H1 (cell line): ENCODE results near the gene INHBB. TPM values are rescaled to one million over a fixed set of nuclear protein-coding genes. Genes with fewer than 3 reads are reported as not detected.

Experiments
- CTCF ChIA-PET: fragments of 300-600 bp; sonication (Branson Sonifier 250); formaldehyde crosslinking; loops from one replicate; lab custom pipeline; 2021; ENCODE audit not compliant: partially characterized antibody; lab: Charles Lee
- POLR2A ChIA-PET: fragments of 300-600 bp; sonication (Branson Sonifier 250); formaldehyde crosslinking; loops from one replicate; lab custom pipeline; 2021; ENCODE audit warnings: inconsistent platforms; ENCODE audit not compliant: partially characterized antibody; lab: Charles Lee
- DNase-seq, 2 experiments: peaks; one replicate each; pipeline versions ENCODE4 v3.0.0 to v3.0.0-alpha.2; 2010 to 2022; ENCODE audit warnings: low spot score in 2 of 2, low read depth in 1 of 2, mixed read lengths in 1 of 2
- FAIRE-seq: peaks from 2 replicates; lab custom pipeline; 2011; peaks lifted over from hg19 to GRCh38; lab: Jason Lieb, UNC
- H2AFZ ChIP-seq: 2 replicates; pipeline ENCODE4 v1.8.1; 2012; ENCODE audit warnings: low read length, inconsistent platforms
- H2AK5ac ChIP-seq: 2 replicates; pipeline ENCODE4 v1.6.1; 2013; ENCODE audit warnings: low read depth, low read length
- H2BK120ac ChIP-seq: replicated peaks from 2 replicates; pipeline ENCODE3; 2013; ENCODE audit warnings: low read depth, low read length, inconsistent platforms
- H2BK12ac ChIP-seq: 2 replicates; pipeline ENCODE4 v1.6.1; 2013; ENCODE audit warnings: low read depth, low read length
- H2BK15ac ChIP-seq: 2 replicates; pipeline ENCODE4 v1.6.1; 2013; ENCODE audit warnings: low read length
- H2BK20ac ChIP-seq: 2 replicates; pipeline ENCODE4 v1.6.1; 2013; ENCODE audit warnings: low read length
- H2BK5ac ChIP-seq: 2 replicates; pipeline ENCODE4 v1.6.1; 2013; ENCODE audit warnings: low read depth, low read length
- H3K14ac ChIP-seq: 2 replicates; pipeline ENCODE4 v1.6.1; 2013; ENCODE audit warnings: inconsistent platforms; ENCODE audit not compliant: insufficient read length
- H3K18ac ChIP-seq: 2 replicates; pipeline ENCODE4 v1.6.1; 2013; ENCODE audit warnings: low read length; ENCODE audit errors: extremely low read depth
- H3K23ac ChIP-seq: 2 replicates; pipeline ENCODE4 v1.6.1; 2013; ENCODE audit warnings: inconsistent platforms; ENCODE audit not compliant: insufficient read length
- H3K23me2 ChIP-seq: 2 replicates; pipeline ENCODE4 v1.6.1; 2013; ENCODE audit warnings: low read depth, low read length
- H3K27ac ChIP-seq: 2 replicates; pipeline ENCODE4 v1.6.1; 2011; ENCODE audit warnings: low read depth, low read length, inconsistent platforms
- H3K27me3 ChIP-seq, 4 experiments: replicated peaks in 1 of 4; 1 replicate in 1 of 4; 2 replicates in 3 of 4; pipeline versions ENCODE4 v1.6.1 to v1.8.1; 2011 to 2013; ENCODE audit warnings: low read length in 3 of 4, mild to moderate bottlenecking in 3 of 4, inconsistent platforms in 2 of 4, mixed read lengths in 2 of 4, moderate library complexity in 1 of 4; ENCODE audit not compliant: control insufficient read depth in 3 of 4, insufficient read depth in 3 of 4; ENCODE audit errors: extremely low read depth in 1 of 4
- H3K36me3 ChIP-seq, 4 experiments: 2 replicates each; pipeline versions ENCODE4 v1.6.1 to v1.8.1; 2011 to 2013; ENCODE audit warnings: mild to moderate bottlenecking in 4 of 4, low read length in 3 of 4, moderate library complexity in 2 of 4, control low read depth in 1 of 4, inconsistent platforms in 1 of 4; ENCODE audit not compliant: insufficient read depth in 4 of 4, control insufficient read depth in 2 of 4
- H3K4ac ChIP-seq: replicated peaks from 2 replicates; pipeline ENCODE3; 2013; ENCODE audit warnings: low read length, low read depth, mixed read lengths, inconsistent platforms; ENCODE audit not compliant: insufficient read length
- H3K4me1 ChIP-seq, 4 experiments: replicated peaks in 1 of 4; 1 replicate in 1 of 4; 2 replicates in 3 of 4; pipeline versions ENCODE4 v1.6.1 to v1.8.1; 2011 to 2013; ENCODE audit warnings: low read length in 3 of 4, inconsistent platforms in 2 of 4, mixed read lengths in 1 of 4; ENCODE audit not compliant: insufficient read depth in 4 of 4, control insufficient read depth in 3 of 4
- H3K4me2 ChIP-seq, 2 experiments: 2 replicates each; pipeline versions ENCODE4 v1.6.1 to v1.8.1; 2011 to 2013; ENCODE audit warnings: low read depth in 2 of 2, low read length in 2 of 2, control low read depth in 1 of 2, inconsistent platforms in 1 of 2, mild to moderate bottlenecking in 1 of 2; ENCODE audit not compliant: insufficient read depth in 1 of 2
- H3K4me3 ChIP-seq, 4 experiments: fragments of 200-600, 300-600 bp in 1 of 4; sonication (generic), shearing (Covaris generic), sonication (Bioruptor Twin) in 1 of 4; 2 replicates each; pipeline versions ENCODE4 v1.5.1 to v1.8.1; 2011 to 2016; ENCODE audit warnings: low read length in 4 of 4, low read depth in 3 of 4, control low read depth in 2 of 4, inconsistent platforms in 2 of 4, mild to moderate bottlenecking in 2 of 4, mixed read lengths in 1 of 4, moderate library complexity in 1 of 4; ENCODE audit not compliant: insufficient read depth in 2 of 4; ENCODE audit errors: extremely low read depth in 1 of 4
- H3K56ac ChIP-seq: replicated peaks from 2 replicates; pipeline ENCODE3; 2013; ENCODE audit warnings: low read depth, mild to moderate bottlenecking, mixed read lengths, low read length, inconsistent platforms; ENCODE audit not compliant: insufficient read length
- H3K79me1 ChIP-seq: 2 replicates; pipeline ENCODE4 v1.6.1; 2013; ENCODE audit warnings: low read depth, low read length, control low read depth
- H3K79me2 ChIP-seq, 2 experiments: 2 replicates each; pipeline versions ENCODE4 v1.6.1 to v1.8.1; 2012 to 2013; ENCODE audit warnings: low read length in 2 of 2, mild to moderate bottlenecking in 2 of 2, inconsistent platforms in 1 of 2; ENCODE audit not compliant: insufficient read depth in 2 of 2, control insufficient read depth in 1 of 2
- H3K9ac ChIP-seq, 4 experiments: replicated peaks in 1 of 4; 1 replicate in 1 of 4; 2 replicates in 3 of 4; pipeline versions ENCODE4 v1.6.1 to v1.8.1; 2011 to 2013; ENCODE audit warnings: low read depth in 3 of 4, low read length in 3 of 4, control low read depth in 2 of 4, mild to moderate bottlenecking in 2 of 4, moderate library complexity in 2 of 4, inconsistent platforms in 1 of 4; ENCODE audit errors: extremely low read depth in 1 of 4
- H3K9me3 ChIP-seq, 2 experiments: 2 replicates each; pipeline versions ENCODE4 v1.6.1 to v1.8.1; 2012 to 2013; ENCODE audit warnings: mild to moderate bottlenecking in 2 of 2, moderate library complexity in 2 of 2, control low read depth in 1 of 2, inconsistent platforms in 1 of 2, low read depth in 1 of 2, low read length in 1 of 2, mixed read lengths in 1 of 2; ENCODE audit not compliant: insufficient read depth in 2 of 2
- H4K20me1 ChIP-seq, 2 experiments: replicated peaks in 1 of 2; 2 replicates each; pipeline versions ENCODE3 to v1.8.1; 2011 to 2013; ENCODE audit warnings: inconsistent platforms in 2 of 2, low read length in 2 of 2, mild to moderate bottlenecking in 1 of 2; ENCODE audit not compliant: insufficient read depth in 2 of 2, control insufficient read depth in 1 of 2
- H4K5ac ChIP-seq: 2 replicates; pipeline ENCODE4 v1.6.1; 2013; ENCODE audit warnings: low read length, low read depth, mixed read lengths, inconsistent platforms; ENCODE audit not compliant: insufficient read length
- H4K8ac ChIP-seq: 2 replicates; pipeline ENCODE4 v1.8.0; 2013; ENCODE audit warnings: mild to moderate bottlenecking, moderate library complexity, low read length, inconsistent platforms; ENCODE audit not compliant: insufficient read depth; ENCODE audit errors: extremely low read depth
- H4K91ac ChIP-seq: replicated peaks from 2 replicates; pipeline ENCODE3; 2013; ENCODE audit warnings: low read length, mixed read lengths, inconsistent platforms; ENCODE audit not compliant: insufficient read length
- E2F6 ChIP-seq: IDR thresholded peaks from 2 replicates; pipeline ENCODE4 v1.6.1; 2012; ENCODE audit warnings: inconsistent platforms
- EZH2 ChIP-seq: fragments of 200-600 bp; sonication (generic); IDR thresholded peaks from 2 replicates; pipeline ENCODE4 v1.7.1; 2012; ENCODE audit warnings: low read depth, mild to moderate bottlenecking, moderate library complexity, low read length, inconsistent platforms; ENCODE audit not compliant: severe bottlenecking
- KDM1A ChIP-seq: fragments of 200-600, 300-600 bp; sonication (generic); IDR thresholded peaks from 2 replicates; pipeline ENCODE4 v1.7.1; 2016; ENCODE audit warnings: mild to moderate bottlenecking, low read length, borderline replicate concordance
- MAX ChIP-seq: IDR thresholded peaks from 2 replicates; pipeline ENCODE4 v1.6.1; 2012; ENCODE audit warnings: inconsistent platforms
- SUZ12 ChIP-seq: fragments of 200-600 bp; sonication (generic); IDR thresholded peaks from 2 replicates; pipeline ENCODE4 v1.6.1; 2012; ENCODE audit warnings: mild to moderate bottlenecking, inconsistent platforms, low read length, moderate library complexity, mixed read lengths
- WGBS, 2 experiments: shearing (Covaris generic) in 1 of 2; methylation state at CpG; one replicate each; pipeline versions ENCODE4 v1.1.6 to v1.1.7; 2013 to 2015; ENCODE audit warnings: low lambda C conversion rate in 2 of 2, mixed read lengths in 2 of 2, inconsistent platforms in 1 of 2, low coverage in 1 of 2, missing lambda C conversion rate in 1 of 2; ENCODE audit not compliant: insufficient replicate concordance in 2 of 2, insufficient coverage in 1 of 2, insufficient read length in 1 of 2; ENCODE audit errors: extremely low coverage in 1 of 2, missing lambda C conversion rate in 1 of 2; 5-methylcytosine and 5-hydroxymethylcytosine counted together
- long read RNA-seq, 2 experiments: library from RNA in 1 of 2; library from capped mRNA in 1 of 2; stranded (forward); transcript quantifications; one replicate each; pipeline ENCODE4 v2.0.0, GENCODE V29; 2021; ENCODE audit warnings: inconsistent platforms in 1 of 2
- polyA minus RNA-seq, 3 experiments: library from RNA; depleted of rRNA, polyadenylated mRNA; stranded (reverse); fragments of >200 nt; gene quantifications; 1 replicate in 2 of 3; 2 replicates in 1 of 3; pipeline ENCODE4 v1.2.3, GENCODE V29; 2011
- polyA plus RNA-seq, 7 experiments: library from polyadenylated mRNA; depleted of rRNA in 3 of 7; stranded (reverse) in 5 of 7; unstranded in 2 of 7; fragments of >200 nt in 5 of 7; fragments of 200-250 nt in 2 of 7; gene quantifications; 1 replicate in 5 of 7; 2 replicates in 1 of 7; 4 replicates in 1 of 7; pipeline versions ENCODE4 v1.2.1 to v1.2.3, GENCODE V29; 2011 to 2013; ENCODE audit warnings: missing spikeins in 2 of 7, mixed read lengths in 2 of 7
- total RNA-seq: library from RNA; stranded (reverse); fragmentation: NEBNext Ultra II Directional; extraction: Animal tissue kit (Norgen Biotek cat#: 25700); gene quantifications from 2 replicates; pipeline ENCODE4 v1.2.1, GENCODE V29; 2021

INHBB gene
- total RNA-seq (0.23 and 0.30 TPM in 2 replicates), polyA plus RNA-seq (2011; rRNA removed) (0.24 and 0.32 TPM in 2 replicates), polyA minus RNA-seq (2011; rRNA and poly(A)+ RNA removed) (0.19 and 0.46 TPM in 2 replicates)
- polyA plus RNA-seq (2011; cell fraction: cytosol; rRNA removed) = 0.25 TPM
- polyA plus RNA-seq (2011; cell fraction: nucleus; rRNA removed) = 0.44 TPM
- 0.27 to 0.51 TPM (median 0.42 TPM) in 4 replicates for polyA plus RNA-seq (2012, experiment 1 of 2)
- 0.31 TPM for polyA plus RNA-seq (2012, experiment 2 of 2)
- 0.10 TPM for polyA plus RNA-seq (2013, experiment 1 of 2)
- polyA plus RNA-seq (2013, experiment 2 of 2) = 0.15 TPM
- polyA minus RNA-seq (2011; cell fraction: cytosol; rRNA and poly(A)+ RNA removed) = 0.44 TPM
- 0.50 TPM for polyA minus RNA-seq (2011; cell fraction: nucleus; rRNA and poly(A)+ RNA removed)
- long read RNA-seq, experiment 1 = 0 reads
- long read RNA-seq, experiment 2 = 0 reads

- ChIA-PET CTCF (interaction anchor here (0.6 to 9.9 kb wide), 8 partner anchors 55 to 335 kb away, joined by 3 to 118 read pairs (median 3); partner anchors contain the start of gene RALB), POLR2A (interaction anchor here (0.9 to 1.5 kb wide), 3 partner anchors 10 to 729 kb away, joined by 3 to 4 read pairs (median 3); no protein-coding TSS in a partner anchor)
- no peak within 1 kb of the TSS for H3K4ac ChIP-seq
- no peak within 1 kb of the TSS for H4K5ac ChIP-seq
- H2BK15ac ChIP-seq = no peak within 1 kb of the TSS; the same call in 1 of the 2 replicates
- 3% methylated on average over 46 of the region's 99 CpGs; no CpG with 5 or more reads in 1 of the 2 experiments for WGBS, 2 experiments
- H2AK5ac ChIP-seq = no peak within 1 kb of the TSS
- H4K91ac ChIP-seq = no peak within 1 kb of the TSS
- peaks cover 55 to 97% (median 88%) of the 10 kb centered on the region in 4 experiments for H3K27me3 ChIP-seq
- peak within 1 kb of the TSS; percentile 30 to 57 (median 38) for H3K4me3 ChIP-seq
- H2BK12ac ChIP-seq = peak within 1 kb of the TSS; percentile 68; the same call in 1 of the 2 replicates
- H3K9me3 ChIP-seq = no peaks in the 10 kb centered on the region
- H3K56ac ChIP-seq = no peak within 1 kb of the TSS
- H2BK120ac ChIP-seq = no peak within 1 kb of the TSS
- peaks cover 11 to 46% (median 26%) of the 10 kb centered on the region in 4 experiments for H3K4me1 ChIP-seq
- FAIRE-seq (no peak), DNase-seq (no peak)
- no peak within 1 kb of the TSS for H2AFZ ChIP-seq
- H3K14ac ChIP-seq = no peak within 1 kb of the TSS
- no peaks in the 10 kb centered on the region for H3K79me2 ChIP-seq
- peak within 1 kb of the TSS; percentile 64 for H4K8ac ChIP-seq
- peak; percentile 96; the same call in 1 of the 2 replicates for TF ChIP-seq SUZ12
- TF ChIP-seq MAX = peak; percentile 55; the same call in 1 of the 2 replicates
- TF ChIP-seq E2F6 = peak; percentile 48; the same call in 1 of the 2 replicates
- peak; percentile 93 for TF ChIP-seq EZH2
- no peak for TF ChIP-seq KDM1A
- H3K18ac ChIP-seq = peak within 1 kb of the TSS; percentile 32; the same call in 1 of the 2 replicates
- peaks cover 3 to 8% of the 10 kb centered on the region in 2 experiments for H4K20me1 ChIP-seq
- no peak within 1 kb of the TSS for H3K27ac ChIP-seq
- no peak within 1 kb of the TSS for H2BK5ac ChIP-seq
- peaks cover 0 to 19% (median 0%) of the 10 kb centered on the region in 4 experiments; a peak in 2 of 8 replicates for H3K36me3 ChIP-seq
- H3K23me2 ChIP-seq = peaks cover 13% of the 10 kb centered on the region; the same call in 1 of the 2 replicates
- H3K4me2 ChIP-seq = peak within 1 kb of the TSS; percentile 76 to 98
- H3K9ac ChIP-seq = no peak within 1 kb of the TSS
- no peak within 1 kb of the TSS for H2BK20ac ChIP-seq
- H3K23ac ChIP-seq = no peak within 1 kb of the TSS
- no peaks in the 10 kb centered on the region for H3K79me1 ChIP-seq
These were observed at the start of gene INHBB for GRCh38 chr2:120346026-120346666. INHBB (plus strand) TSS chr2:120346136; CDS start chr2:120346189, 53 bp downstream.
